Activated T-helper 17 cell treated with anti-CD3 and anti-CD28 coated beads, Interleukin-2, amount 50 U/mL, for 72 hours (primary cell): ENCODE measurements around the gene ZNF587. TPM values are rescaled to one million over a fixed set of nuclear protein-coding genes. Genes with fewer than 3 reads are reported as not detected.
"Not testable (repeated sequence)": the region's sequence is repeated elsewhere in the genome, so short reads cannot be mapped to it uniquely, and the experiment has no call there.

Experiments used
- ATAC-seq: fragments of 150-1000 bp; cut with Tn5 transposase; replicated peaks from 2 replicates; pipeline ENCODE4 v1.10.0; 2021; ENCODE audit warnings: mild to moderate bottlenecking, moderate library complexity
- H3K27ac Mint-ChIP-seq: one replicate; pipeline ENCODE4 v1.8.0; 2022; ENCODE audit warnings: mixed read lengths
- H3K27me3 Mint-ChIP-seq: one replicate; pipeline ENCODE4 v1.8.0; 2022; ENCODE audit warnings: mixed read lengths
- H3K36me3 Mint-ChIP-seq: one replicate; pipeline ENCODE4 v1.8.0; 2022; ENCODE audit warnings: low read depth, mild to moderate bottlenecking, mixed read lengths
- H3K4me1 Mint-ChIP-seq: one replicate; pipeline ENCODE4 v1.8.0; 2022; ENCODE audit warnings: mixed read lengths
- H3K4me3 Mint-ChIP-seq: one replicate; pipeline ENCODE4 v1.8.0; 2022; ENCODE audit warnings: mild to moderate bottlenecking, mixed read lengths
- H3K9me3 Mint-ChIP-seq: one replicate; pipeline ENCODE4 v1.8.0; 2022; ENCODE audit warnings: mixed read lengths
- total RNA-seq, 2 donors: library from RNA; stranded (reverse); gene quantifications; one replicate each; pipeline ENCODE4 v1.2.3, GENCODE V29; 2022

Gene ZNF587
- total RNA-seq, 2 donors from 2014 or later = 33.7 to 37.3 TPM

DNA sequence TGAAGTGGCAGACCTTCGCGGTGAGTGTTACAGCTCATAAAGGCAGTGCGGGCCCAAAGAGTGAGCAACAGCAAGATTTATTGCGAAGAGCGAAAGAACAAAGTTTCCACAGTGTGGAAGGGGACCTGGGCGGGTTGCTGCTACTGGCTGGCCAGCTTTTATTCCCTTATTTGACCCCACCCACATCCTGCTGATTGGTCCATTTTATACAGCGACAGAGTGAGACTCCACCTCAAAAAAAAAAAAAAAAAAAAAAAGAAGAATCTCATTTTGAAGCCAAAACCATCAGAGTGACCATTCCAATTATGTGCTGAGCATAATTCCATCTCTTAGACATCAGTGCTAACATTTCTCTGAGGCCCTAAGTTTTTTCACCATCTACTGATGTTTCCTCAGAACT, 33.0 kb upstream of the ZNF587 start:
- Mint-ChIP-seq H3K27me3 (no peaks in the 10 kb centered on the region), H3K4me3 (no peak overlapping the region), H3K36me3 (peaks cover 37% of the 10 kb centered on the region), H3K27ac (no peak overlapping the region), H3K4me1 (peaks cover 33% of the 10 kb centered on the region), H3K9me3 (no peaks in the 10 kb centered on the region)
- ATAC-seq = no peak

DNA sequence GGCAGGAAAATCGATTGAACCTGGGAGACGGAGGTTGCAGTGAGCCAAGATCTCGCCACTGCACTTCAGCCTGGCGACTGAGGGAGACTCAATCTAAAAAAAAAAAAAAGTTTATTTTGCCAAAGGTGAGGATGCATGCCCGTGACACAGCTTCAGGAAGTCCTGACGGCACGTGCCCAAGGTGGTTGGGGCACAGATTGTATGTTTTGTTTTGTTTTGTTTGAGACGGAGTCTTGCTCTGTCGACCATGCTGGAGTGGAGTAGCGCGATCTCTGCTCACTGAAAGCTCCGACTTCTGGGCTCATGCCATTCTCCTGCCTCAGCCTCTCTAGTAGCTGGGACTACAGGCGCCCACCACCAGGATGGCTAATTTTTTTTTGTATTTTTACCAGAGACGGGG, 31.7 kb upstream of the ZNF587 start:
- Mint-ChIP-seq H3K9me3 (no peaks in the 10 kb centered on the region), H3K27ac (peak overlapping the region; percentile 77), H3K36me3 (peaks cover 37% of the 10 kb centered on the region), H3K27me3 (no peaks in the 10 kb centered on the region), H3K4me1 (peaks cover 31% of the 10 kb centered on the region), H3K4me3 (peak overlapping the region; percentile 99)
- no peak for ATAC-seq

DNA sequence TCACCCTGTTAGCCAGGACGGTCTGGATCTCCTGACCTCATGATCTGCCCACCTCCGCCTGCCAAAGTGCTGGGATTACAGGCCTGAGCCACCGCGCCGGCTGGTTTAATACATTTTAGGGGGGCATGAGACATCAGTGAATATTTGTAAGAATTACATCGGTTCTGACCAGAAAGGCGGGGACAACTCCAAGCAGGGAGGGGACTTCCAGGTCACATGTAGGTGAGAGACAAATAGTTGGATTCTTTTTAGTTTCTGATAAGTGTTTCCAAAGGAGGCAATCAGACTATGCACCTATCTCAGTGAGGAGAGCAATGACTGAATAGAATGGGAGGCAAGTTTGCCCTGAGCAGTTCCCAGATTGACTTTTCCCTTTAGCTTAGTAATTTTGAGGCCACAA, 31.3 kb upstream of the ZNF587 start:
- H3K27ac Mint-ChIP-seq = peak overlapping the region; percentile 77
- H3K4me3 Mint-ChIP-seq = peak overlapping the region; percentile 99
- no peaks in the 10 kb centered on the region for H3K27me3 Mint-ChIP-seq
- no peaks in the 10 kb centered on the region for H3K9me3 Mint-ChIP-seq
- H3K4me1 Mint-ChIP-seq = peaks cover 28% of the 10 kb centered on the region
- ATAC-seq = no peak
- H3K36me3 Mint-ChIP-seq = peaks cover 39% of the 10 kb centered on the region

DNA sequence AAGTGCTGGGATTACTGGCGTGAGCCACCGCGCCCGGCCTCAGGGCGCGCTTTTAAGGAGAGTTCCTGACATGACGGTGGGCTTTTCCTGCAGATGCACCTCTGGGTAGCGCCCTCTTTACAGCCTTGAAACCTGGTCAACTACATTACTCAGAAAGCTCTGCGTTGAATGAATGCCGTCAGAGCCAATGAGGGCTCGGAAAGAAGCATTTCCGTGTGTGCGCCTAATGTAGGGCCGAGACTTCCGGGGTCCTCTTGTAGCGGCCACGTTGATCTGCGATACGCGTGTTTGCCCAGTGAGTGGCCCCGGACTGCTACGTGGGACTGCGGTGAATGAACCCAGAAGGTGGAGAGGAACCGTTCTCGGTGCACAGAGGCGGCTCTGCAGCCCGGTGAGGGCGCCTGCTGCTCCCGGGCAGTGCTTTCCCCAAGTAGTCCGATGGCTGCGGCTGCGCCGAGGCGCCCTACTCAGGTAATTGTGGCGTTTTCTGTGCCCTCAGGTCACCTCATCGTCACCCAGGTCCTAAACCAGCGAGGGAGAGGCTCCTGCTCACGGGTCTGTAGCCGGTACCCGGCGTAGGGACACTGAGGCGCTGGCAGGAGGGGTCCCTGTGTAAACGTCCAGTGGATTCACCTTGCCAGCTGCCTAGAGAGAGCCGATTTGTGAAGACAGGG, 30.0 kb upstream of the ZNF587 start:
- ATAC-seq = peak; percentile 93
- no peaks in the 10 kb centered on the region for H3K27me3 Mint-ChIP-seq
- no peaks in the 10 kb centered on the region for H3K9me3 Mint-ChIP-seq
- H3K27ac Mint-ChIP-seq = peak overlapping the region; percentile 98
- H3K36me3 Mint-ChIP-seq = peaks cover 51% of the 10 kb centered on the region
- H3K4me3 Mint-ChIP-seq = peak overlapping the region; percentile 99
- peaks cover 29% of the 10 kb centered on the region for H3K4me1 Mint-ChIP-seq

DNA sequence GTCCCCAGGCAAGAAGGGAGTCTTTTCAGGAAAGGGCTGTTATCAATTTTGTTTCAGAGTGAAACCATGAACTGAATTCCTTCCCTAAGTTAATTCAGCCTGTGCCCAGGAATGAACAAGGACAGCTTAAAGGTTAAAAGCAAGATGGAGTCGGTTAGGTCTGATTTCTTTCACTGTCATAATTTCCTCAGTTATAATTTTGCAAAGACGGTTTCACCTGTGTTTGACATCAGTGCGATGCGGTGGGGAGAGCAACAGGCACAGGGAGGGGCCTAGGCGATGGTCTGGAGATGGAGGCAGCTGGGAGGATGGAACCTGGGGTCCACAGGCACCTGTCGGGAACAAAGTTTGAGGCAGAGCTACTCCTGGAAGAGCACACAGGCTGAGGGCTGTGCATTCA, 29.1 kb upstream of the ZNF587 start:
- H3K4me3 Mint-ChIP-seq = peak overlapping the region; percentile 99
- H3K27ac Mint-ChIP-seq = peak overlapping the region; percentile 98
- peaks cover 25% of the 10 kb centered on the region for H3K4me1 Mint-ChIP-seq
- no peaks in the 10 kb centered on the region for H3K9me3 Mint-ChIP-seq
- H3K36me3 Mint-ChIP-seq = peaks cover 54% of the 10 kb centered on the region
- ATAC-seq = no peak
- H3K27me3 Mint-ChIP-seq = no peaks in the 10 kb centered on the region

DNA sequence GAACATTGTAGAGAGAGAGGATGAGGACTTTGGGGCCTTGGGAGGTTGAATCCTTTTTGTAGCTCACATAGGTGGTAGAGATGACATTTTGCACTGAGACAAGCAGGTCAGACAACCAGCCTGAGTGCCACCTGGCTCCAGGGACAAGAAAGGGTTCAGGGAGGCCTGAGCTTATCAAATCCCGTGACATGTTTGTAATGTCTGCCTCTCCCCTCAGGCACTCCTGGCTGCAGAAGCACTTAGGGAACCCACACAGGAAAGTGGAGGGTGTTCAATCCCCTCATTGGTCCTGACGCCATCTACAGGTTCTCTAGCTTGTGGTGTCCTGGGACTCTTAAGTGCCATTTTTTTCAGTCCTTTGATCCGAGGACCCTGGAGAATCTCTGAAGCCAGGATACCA, 28.6 kb upstream of the ZNF587 start:
- Mint-ChIP-seq H3K4me1 (peaks cover 25% of the 10 kb centered on the region), H3K4me3 (peak overlapping the region; percentile 99), H3K27ac (peak overlapping the region; percentile 98), H3K36me3 (peaks cover 58% of the 10 kb centered on the region)
- H3K27me3 Mint-ChIP-seq, H3K9me3 Mint-ChIP-seq, ATAC-seq: not testable (repeated sequence)

DNA sequence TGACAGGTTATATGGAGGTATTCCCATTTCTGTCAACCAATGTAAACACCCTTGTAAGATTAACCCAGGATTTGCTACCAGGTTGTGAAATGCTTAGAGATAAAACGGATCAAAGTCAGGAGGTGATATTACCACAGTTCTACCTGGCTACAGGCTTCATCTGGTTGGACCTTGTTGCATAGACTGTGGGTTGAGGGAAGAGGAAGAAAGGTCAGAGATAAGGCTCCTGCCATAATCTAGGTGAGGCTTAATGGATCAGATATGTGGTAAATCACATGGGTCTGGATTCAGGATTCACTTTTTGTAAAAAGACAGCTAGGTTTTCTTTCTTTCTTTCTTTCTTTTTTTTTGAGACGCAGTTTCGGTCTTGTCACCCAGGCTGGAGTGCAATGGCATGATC, 28.2 kb upstream of the ZNF587 start:
- not testable (repeated sequence) for ATAC-seq, H3K27ac Mint-ChIP-seq, H3K9me3 Mint-ChIP-seq, H3K27me3 Mint-ChIP-seq
- Mint-ChIP-seq H3K4me1 (peaks cover 25% of the 10 kb centered on the region), H3K36me3 (peaks cover 62% of the 10 kb centered on the region), H3K4me3 (peak overlapping the region; percentile 99)

DNA sequence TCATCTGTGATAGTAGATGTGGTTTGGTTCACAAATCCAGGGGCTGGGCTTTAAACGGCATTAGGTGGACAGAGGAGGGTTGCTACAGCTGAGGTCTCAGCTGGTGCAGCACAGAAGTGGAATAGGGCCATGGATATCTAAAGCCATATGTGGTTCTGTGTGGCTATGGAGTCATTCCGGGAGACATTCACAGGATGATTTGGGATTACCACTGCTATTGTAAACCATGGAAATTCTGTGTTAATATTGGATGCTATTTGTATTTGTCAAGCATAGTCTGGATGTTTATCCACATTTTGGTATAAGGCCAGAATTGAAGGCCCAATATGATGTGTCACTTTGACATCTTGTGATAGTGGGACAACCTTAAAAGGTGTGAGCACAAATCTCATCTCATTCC, 26.5 kb upstream of the ZNF587 start:
- not testable (repeated sequence) for H3K27me3 Mint-ChIP-seq, ATAC-seq, H3K9me3 Mint-ChIP-seq
- peak overlapping the region; percentile 4 for H3K27ac Mint-ChIP-seq
- H3K4me3 Mint-ChIP-seq = peak overlapping the region; percentile 7
- peaks cover 25% of the 10 kb centered on the region for H3K4me1 Mint-ChIP-seq
- peaks cover 72% of the 10 kb centered on the region for H3K36me3 Mint-ChIP-seq

DNA sequence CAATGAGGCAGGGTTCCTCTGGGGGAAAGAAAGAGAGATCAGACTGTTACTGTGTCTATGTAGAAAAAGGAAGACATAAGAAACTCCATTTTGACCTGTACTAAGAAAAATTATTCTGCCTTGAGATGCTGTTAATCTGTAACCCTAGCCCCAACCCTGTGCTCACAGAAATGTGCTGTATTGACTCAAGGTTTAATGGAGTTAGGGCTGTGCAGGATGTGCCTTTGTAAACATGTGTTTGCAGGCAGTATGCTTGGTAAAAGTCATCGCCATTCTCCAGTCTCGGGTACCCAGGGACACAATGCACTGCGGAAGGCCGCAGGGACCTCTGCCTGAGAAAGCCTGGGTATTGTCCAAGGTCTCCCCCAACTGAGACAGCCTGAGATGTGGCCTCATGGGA, 26.1 kb upstream of the ZNF587 start:
- not testable (repeated sequence) for ATAC-seq, H3K4me3 Mint-ChIP-seq, H3K9me3 Mint-ChIP-seq, H3K27me3 Mint-ChIP-seq, H3K27ac Mint-ChIP-seq
- H3K36me3 Mint-ChIP-seq = peaks cover 75% of the 10 kb centered on the region
- H3K4me1 Mint-ChIP-seq = peaks cover 22% of the 10 kb centered on the region

DNA sequence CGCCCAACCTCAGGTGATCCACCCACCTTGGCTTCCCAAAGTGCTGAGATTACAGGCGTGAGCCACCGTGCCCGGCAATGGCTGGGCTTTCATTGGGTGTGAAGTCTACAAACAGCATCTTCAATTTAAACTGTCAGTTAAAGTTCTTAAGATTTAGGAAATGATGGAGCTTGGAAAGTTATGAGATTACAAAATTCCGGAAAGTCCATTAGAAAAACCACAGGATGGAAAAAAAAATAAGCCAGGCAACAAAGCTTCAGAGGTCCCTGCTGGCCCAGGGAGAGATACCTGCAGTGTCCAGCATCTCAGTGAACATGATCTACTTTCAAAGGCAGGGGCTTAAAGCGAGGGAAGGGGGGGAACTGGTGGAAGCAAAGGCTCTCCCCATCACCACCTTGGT, 24.1 kb upstream of the ZNF587 start:
- ATAC-seq = no peak
- Mint-ChIP-seq H3K9me3 (no peaks in the 10 kb centered on the region), H3K4me1 (peaks cover 18% of the 10 kb centered on the region), H3K27me3 (no peaks in the 10 kb centered on the region), H3K36me3 (peaks cover 81% of the 10 kb centered on the region), H3K4me3 (no peak overlapping the region), H3K27ac (no peak overlapping the region)

DNA sequence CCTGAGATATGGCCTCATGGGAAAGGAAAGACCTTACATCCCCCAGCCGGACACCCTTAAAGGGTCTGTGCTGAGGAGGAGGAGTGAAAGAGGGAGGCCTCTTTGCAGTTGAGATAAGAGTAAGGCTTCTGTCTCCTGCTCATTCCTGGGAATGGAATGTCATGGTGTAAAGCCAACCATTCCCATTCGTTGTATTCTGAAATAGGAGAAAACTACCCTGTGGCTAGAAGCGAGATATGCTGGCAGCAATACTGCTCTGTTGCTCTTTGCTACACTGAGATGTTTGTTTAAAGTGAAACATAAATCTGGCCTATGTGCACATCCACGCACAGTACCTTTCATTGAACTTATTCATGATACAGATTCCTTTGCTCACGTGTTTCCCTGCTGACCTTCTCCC, 20.3 kb upstream of the ZNF587 start:
- ATAC-seq = no peak
- Mint-ChIP-seq H3K27me3 (no peaks in the 10 kb centered on the region), H3K4me3 (no peak overlapping the region), H3K4me1 (peaks cover 3% of the 10 kb centered on the region), H3K9me3 (no peaks in the 10 kb centered on the region), H3K27ac (peak overlapping the region; percentile 34), H3K36me3 (peaks cover 65% of the 10 kb centered on the region)

DNA sequence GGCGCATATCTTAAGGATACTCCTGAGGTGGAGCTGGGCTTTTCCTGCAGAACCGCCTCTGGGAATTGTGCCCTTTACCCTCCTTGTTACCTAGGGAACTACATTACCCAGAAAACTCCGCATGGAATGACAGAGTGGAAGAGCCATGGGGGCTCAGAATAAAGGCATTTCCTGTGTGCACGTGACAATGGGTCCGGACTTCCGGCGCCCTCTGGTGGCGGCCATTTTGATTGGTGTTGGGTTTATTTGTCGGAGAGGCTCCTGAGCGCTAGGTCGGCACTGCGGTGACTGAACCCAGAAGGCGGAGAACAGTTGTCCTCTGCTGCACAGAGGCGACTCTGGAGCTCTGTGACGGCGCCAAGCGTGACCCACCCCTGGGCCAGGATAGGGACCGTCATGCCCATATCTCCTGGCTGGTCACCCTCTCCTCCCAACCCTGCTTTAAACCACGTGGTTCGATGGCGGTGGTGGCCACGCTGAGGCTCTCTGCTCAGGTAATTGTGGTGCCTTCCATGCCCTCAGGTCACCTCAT, 19.5 kb upstream of the ZNF587 start, which contains the start of gene ZNF587B:
ZNF587B (plus strand) TSS at position 229 of the 532 bp plus-strand sequence; CDS start at position 459, 230 bp downstream.
- no peak within 1 kb of the TSS for H3K4me3 Mint-ChIP-seq
- peaks cover 59% of the 10 kb centered on the region for H3K36me3 Mint-ChIP-seq
- H3K27ac Mint-ChIP-seq = peak within 1 kb of the TSS; percentile 34
- no peak for ATAC-seq
- H3K4me1 Mint-ChIP-seq = peaks cover 3% of the 10 kb centered on the region
- no peaks in the 10 kb centered on the region for H3K9me3 Mint-ChIP-seq
- H3K27me3 Mint-ChIP-seq = no peaks in the 10 kb centered on the region

DNA sequence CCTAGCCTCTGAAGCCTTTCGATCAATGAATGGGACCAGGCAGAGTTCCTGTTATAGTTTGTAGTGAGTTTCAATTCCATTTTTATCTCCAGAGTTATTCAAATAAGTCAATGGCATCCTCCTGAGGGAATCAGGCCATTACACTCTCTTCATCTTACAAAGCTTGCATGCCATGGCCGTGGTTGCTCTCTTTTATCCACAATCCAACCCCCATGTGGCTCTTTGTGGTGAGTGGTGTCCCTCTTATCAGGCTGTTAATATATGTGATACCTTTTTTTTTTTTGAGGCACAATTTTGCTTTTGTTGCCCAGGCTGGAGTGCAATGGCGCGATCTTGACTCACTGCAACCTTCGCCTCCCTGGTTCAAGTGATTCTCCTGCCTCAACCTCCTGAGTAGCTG, 12.7 kb upstream of the ZNF587 start:
- H3K9me3 Mint-ChIP-seq, H3K27ac Mint-ChIP-seq, H3K4me3 Mint-ChIP-seq, H3K4me1 Mint-ChIP-seq, ATAC-seq, H3K27me3 Mint-ChIP-seq: not testable (repeated sequence)
- H3K36me3 Mint-ChIP-seq = peaks cover 63% of the 10 kb centered on the region

DNA sequence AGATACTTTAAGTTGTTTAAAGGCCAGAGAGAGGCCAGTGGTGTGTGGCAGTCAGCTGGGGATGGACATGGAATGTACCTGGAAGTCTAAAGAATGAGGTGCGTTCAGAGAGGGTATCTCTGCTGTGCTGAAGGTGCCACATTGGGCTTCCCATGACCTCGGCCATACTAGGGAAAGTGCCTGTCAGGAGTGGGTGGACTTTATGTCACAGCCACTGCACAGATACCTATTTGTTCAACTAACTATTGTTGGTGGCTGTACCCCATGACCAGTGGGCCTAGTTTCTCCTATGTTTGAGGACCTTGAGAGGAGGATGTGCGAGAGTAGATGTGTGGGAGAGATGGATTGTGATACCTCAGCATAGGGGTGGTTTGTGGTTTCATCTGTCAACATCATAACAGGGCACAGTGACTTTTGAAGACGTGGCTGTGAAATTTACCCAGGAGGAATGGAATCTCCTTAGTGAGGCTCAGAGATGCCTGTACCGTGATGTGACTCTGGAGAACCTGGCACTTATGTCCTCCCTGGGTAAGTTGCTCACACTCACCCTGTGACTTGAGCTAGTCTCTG, 11.0 kb upstream of the ZNF587 start:
- H3K36me3 Mint-ChIP-seq = peaks cover 72% of the 10 kb centered on the region

DNA sequence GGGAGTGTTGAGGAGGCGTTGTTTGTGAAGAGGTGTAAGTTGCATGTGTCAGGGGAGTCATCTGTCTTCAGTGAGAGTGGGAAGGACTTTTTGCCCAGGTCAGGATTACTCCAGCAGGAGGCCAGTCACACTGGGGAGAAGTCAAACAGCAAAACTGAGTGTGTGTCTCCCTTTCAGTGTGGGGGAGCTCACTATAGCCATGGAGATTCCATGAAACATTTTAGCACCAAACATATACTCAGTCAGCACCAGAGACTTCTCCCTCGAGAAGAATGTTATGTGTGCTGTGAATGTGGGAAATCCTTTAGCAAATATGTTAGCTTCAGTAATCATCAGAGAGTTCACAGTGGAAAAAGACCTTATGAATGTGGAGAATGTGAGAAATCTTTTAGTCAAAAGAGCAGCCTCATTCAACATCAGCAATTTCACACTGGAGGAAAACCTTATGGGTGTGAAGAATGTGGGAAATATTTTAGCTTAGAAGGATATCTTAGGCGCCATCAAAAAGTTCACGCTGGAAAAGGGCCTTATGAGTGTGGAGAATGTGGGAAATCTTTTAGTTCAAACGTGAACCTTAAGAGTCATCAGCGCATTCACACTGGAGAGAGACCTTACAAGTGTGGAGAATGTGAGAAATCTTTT, 8.4 kb upstream of the ZNF587 start:
- Mint-ChIP-seq H3K4me1 (peaks cover 3% of the 10 kb centered on the region), H3K4me3 (no peak overlapping the region), H3K36me3 (peaks cover 94% of the 10 kb centered on the region), H3K27ac (no peak overlapping the region), H3K9me3 (no peaks in the 10 kb centered on the region), H3K27me3 (no peaks in the 10 kb centered on the region)
- no peak for ATAC-seq

More for the DNA sequence above, 11.0 kb upstream of the ZNF587 start:
- not testable (repeated sequence) for H3K9me3 Mint-ChIP-seq, H3K4me3 Mint-ChIP-seq, H3K4me1 Mint-ChIP-seq, H3K27me3 Mint-ChIP-seq
- H3K27ac Mint-ChIP-seq = peak overlapping the region; percentile 9
- ATAC-seq = peak; percentile 73
